ENCODE data around the gene CCDC88B.
"Not testable (repeated sequence)": the region's sequence is repeated elsewhere in the genome, so short reads cannot be mapped to it uniquely, and the experiment has no call there.

The CCDC88B gene

DNA sequence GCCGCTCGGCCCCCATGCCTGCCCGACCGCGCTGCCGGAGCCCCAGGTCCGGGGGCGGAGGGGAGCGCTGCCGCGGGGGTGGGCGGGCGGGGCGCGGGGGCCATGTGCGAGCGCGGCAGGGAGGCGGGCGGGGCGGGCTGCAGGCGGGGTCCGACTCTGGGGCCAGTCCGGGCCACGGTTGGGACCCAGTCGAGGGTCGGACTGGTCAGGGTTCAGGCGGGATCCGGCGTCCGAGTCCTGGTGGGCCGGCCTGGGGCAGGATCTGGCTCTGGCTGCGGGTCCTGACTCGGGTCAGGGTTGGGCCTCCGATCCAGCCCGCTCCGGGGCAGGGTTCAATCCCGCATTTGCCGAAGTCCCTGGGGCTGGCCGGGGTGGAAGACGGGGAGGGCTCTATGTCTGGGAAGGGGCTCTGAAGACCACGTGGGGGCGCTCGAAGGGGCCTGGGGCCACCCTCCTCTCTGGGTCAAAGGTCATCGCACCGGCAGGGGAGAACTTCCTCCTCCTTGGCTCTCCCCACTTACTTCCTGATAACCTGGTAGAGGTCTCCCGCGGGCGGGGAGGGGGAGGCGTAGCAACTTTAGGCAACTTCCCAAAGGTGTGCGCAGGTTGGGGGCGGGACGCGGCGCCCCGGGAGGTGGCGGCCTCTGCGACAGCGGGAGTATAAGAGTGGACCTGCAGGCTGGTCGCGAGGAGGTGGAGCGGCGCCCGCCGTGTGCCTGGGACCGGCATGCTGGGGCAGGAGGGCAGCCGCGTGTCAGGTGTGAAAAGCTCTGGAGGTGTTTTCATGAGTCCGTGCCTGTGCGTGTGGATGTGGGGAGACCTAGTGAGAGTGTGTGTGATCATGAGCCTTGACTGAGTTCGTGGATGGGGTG lies 34.1 kb upstream of the CCDC88B start:
- H3K9me3 ChIP-seq (ENCODE audit: control insufficient read depth in 2 of 2, low read length in 2 of 2), result no peaks in the 10 kb centered on the region
- H3K9ac ChIP-seq (ENCODE audit: low read depth in 1 of 2, low read length in 2 of 2), result peak overlapping the region; percentile 66 to 71
- H3K4me1 ChIP-seq (ENCODE audit: control insufficient read depth in 2 of 2, insufficient read depth in 2 of 2, low read length in 2 of 2), result peaks cover 20 to 24% of the 10 kb centered on the region in 2 donors
- peak overlapping the region; percentile 73 to 92 for H3K4me3 ChIP-seq (ENCODE audit: low read length in 2 of 2)
- peaks cover 0 to 10% of the 10 kb centered on the region in 2 donors for H3K36me3 ChIP-seq (ENCODE audit: control insufficient read depth in 2 of 2, insufficient read depth in 2 of 2, low read length in 2 of 2)
- H3K27me3 ChIP-seq (ENCODE audit: control insufficient read depth in 2 of 2, insufficient read depth in 2 of 2, low read length in 2 of 2), result no peaks in the 10 kb centered on the region
- peak overlapping the region; percentile 86 to 92 for H3K27ac ChIP-seq (ENCODE audit: low read depth in 2 of 2, low read length in 2 of 2)

DNA sequence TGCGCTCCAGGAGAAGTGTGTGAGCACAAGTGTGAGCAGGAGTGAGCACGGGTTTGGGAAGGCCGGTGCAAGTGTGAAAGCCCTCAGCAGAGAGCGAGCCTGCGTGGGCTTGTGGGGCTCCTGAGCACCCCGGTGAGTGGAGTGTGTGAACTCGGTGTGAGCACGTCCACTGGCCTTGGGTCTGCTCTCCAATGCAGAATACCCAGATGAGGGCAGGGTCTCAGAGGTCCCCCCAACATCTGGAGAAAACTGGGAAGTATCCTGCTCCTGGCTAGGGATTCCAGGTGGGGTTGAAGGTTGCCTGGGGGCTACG lies 33.5 kb upstream of the CCDC88B start:
- peaks cover 0 to 12% of the 10 kb centered on the region in 2 donors for H3K36me3 ChIP-seq (ENCODE audit: control insufficient read depth in 2 of 2, insufficient read depth in 2 of 2, low read length in 2 of 2)
- H3K27me3 ChIP-seq (ENCODE audit: control insufficient read depth in 2 of 2, insufficient read depth in 2 of 2, low read length in 2 of 2), result no peaks in the 10 kb centered on the region
- peak overlapping the region; percentile 73 to 92 for H3K4me3 ChIP-seq (ENCODE audit: low read length in 2 of 2)
- no peaks in the 10 kb centered on the region for H3K9me3 ChIP-seq (ENCODE audit: control insufficient read depth in 2 of 2, low read length in 2 of 2)
- peak overlapping the region; percentile 86 to 92 for H3K27ac ChIP-seq (ENCODE audit: low read depth in 2 of 2, low read length in 2 of 2)
- peak overlapping the region; percentile 66 to 71 for H3K9ac ChIP-seq (ENCODE audit: low read depth in 1 of 2, low read length in 2 of 2)
- peaks cover 20 to 24% of the 10 kb centered on the region in 2 donors for H3K4me1 ChIP-seq (ENCODE audit: control insufficient read depth in 2 of 2, insufficient read depth in 2 of 2, low read length in 2 of 2)

DNA sequence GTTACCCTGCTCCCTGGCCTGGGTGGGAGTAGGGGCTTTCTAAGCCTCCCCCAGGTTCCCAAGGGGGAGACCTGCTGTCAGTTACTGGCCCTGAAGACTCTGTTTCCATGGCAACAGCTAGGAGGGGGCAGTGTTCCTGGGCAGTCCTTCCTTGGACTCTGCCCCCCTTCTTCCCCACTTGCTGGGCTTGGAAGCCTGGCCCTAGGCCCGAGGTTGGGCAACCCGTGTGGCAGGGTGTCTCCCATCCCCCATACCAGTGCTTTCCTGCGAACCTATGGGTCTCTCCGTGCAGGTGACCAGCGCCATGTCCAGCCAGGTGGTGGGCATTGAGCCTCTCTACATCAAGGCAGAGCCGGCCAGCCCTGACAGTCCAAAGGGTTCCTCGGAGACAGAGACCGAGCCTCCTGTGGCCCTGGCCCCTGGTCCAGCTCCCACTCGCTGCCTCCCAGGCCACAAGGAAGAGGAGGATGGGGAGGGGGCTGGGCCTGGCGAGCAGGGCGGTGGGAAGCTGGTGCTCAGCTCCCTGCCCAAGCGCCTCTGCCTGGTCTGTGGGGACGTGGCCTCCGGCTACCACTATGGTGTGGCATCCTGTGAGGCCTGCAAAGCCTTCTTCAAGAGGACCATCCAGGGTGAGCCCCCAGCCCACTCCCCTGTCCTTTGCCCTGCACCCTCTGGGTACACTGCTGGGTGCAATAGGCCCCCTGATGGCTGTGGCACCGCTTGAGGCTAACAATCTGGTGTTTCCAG lies 33.0 kb upstream of the CCDC88B start:
- Histone ChIP-seq H3K9ac (ENCODE audit: low read depth in 1 of 2, low read length in 2 of 2) (peak overlapping the region; percentile 66 to 71), H3K27me3 (ENCODE audit: control insufficient read depth in 2 of 2, insufficient read depth in 2 of 2, low read length in 2 of 2) (no peaks in the 10 kb centered on the region), H3K4me1 (ENCODE audit: control insufficient read depth in 2 of 2, insufficient read depth in 2 of 2, low read length in 2 of 2) (peaks cover 20 to 24% of the 10 kb centered on the region in 2 donors), H3K27ac (ENCODE audit: low read depth in 2 of 2, low read length in 2 of 2) (peak overlapping the region; percentile 86 to 92), H3K9me3 (ENCODE audit: control insufficient read depth in 2 of 2, low read length in 2 of 2) (no peaks in the 10 kb centered on the region), H3K4me3 (ENCODE audit: low read length in 2 of 2) (peak overlapping the region; percentile 73 to 92), H3K36me3 (ENCODE audit: control insufficient read depth in 2 of 2, insufficient read depth in 2 of 2, low read length in 2 of 2) (peaks cover 0 to 12% of the 10 kb centered on the region in 2 donors)

DNA sequence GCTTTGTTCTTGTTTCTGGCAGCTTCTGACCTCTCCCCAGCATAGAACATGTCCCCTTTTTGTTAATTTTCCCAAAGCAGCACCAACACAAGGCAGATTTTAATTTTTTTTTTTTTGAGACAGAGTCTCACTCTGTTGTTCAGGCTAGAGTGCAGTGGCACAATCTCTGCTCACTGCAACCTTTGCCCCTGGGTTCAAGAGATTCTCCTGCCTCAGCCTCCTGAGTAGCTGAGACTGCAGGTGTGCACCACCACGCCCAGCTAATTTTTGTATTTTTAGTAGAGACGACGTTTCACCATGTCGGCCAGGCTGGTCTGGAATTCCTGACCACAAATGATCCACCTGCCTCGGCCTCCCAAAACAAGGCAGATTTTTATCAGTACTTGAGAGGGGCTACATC lies 32.2 kb upstream of the CCDC88B start:
- H3K27ac ChIP-seq (ENCODE audit: low read depth in 2 of 2, low read length in 2 of 2); H3K9me3 ChIP-seq (ENCODE audit: control insufficient read depth in 2 of 2, low read length in 2 of 2); H3K9ac ChIP-seq (ENCODE audit: low read depth in 1 of 2, low read length in 2 of 2); H3K27me3 ChIP-seq (ENCODE audit: control insufficient read depth in 2 of 2, insufficient read depth in 2 of 2, low read length in 2 of 2): not testable (repeated sequence)
- Histone ChIP-seq H3K36me3 (ENCODE audit: control insufficient read depth in 2 of 2, insufficient read depth in 2 of 2, low read length in 2 of 2) (peaks cover 6 to 17% of the 10 kb centered on the region in 2 donors), H3K4me1 (ENCODE audit: control insufficient read depth in 2 of 2, insufficient read depth in 2 of 2, low read length in 2 of 2) (peaks cover 20 to 24% of the 10 kb centered on the region in 2 donors), H3K4me3 (ENCODE audit: low read length in 2 of 2) (peak overlapping the region in 1 of 2 donors; percentile 92)

DNA sequence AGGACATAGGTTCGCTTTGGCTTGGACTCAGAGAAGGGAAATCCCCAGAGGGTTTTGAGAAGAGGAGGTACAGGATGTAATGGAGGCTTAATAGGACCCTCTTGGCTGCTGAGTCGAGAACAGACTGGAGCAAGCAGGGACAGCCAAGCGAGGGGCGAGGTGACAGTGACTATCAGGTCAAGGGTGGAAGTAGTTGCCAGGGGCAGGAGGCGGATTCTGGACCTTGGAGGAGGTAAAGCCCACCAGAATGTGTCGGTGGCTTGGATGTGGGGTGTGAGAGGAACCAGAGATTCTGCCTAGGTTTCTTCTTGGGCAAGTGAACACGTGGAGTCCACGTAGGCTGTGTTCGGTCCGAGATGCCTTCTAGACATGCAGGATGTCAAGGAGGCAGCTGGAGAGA lies 27.1 kb upstream of the CCDC88B start:
- H3K9me3 ChIP-seq (ENCODE audit: control insufficient read depth in 2 of 2, low read length in 2 of 2), result no peaks in the 10 kb centered on the region
- peaks cover 10 to 15% of the 10 kb centered on the region in 2 donors for H3K4me1 ChIP-seq (ENCODE audit: control insufficient read depth in 2 of 2, insufficient read depth in 2 of 2, low read length in 2 of 2)

DNA sequence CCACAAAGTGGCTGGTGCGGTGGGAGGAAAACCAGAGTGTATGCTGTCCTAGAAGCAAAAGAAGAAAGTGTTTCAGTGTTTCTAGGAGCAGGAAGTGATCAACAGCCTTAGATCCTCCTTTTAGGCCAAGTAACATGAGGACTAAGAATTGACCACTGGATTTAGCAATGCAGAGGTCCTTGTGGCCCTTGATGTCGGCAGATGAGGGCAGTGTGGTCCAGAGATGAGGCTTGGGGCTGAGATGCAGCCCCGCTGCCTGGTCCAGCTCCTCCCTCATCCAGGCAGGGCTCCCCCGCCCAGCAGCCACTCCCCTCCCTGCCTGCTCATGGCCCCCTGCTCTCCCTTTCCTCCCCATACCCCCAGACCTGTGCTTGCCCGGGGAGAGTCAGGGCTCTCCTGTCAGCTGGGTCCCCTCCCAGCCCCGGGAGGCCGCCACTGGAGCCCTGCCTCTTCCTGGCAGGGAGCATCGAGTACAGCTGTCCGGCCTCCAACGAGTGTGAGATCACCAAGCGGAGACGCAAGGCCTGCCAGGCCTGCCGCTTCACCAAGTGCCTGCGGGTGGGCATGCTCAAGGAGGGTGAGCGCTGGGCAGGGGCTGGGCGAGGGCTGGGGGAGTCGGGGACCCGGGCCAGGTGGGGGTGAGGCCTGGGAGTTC lies 26.4 kb upstream of the CCDC88B start:
- Histone ChIP-seq H3K27me3 (ENCODE audit: control insufficient read depth in 2 of 2, insufficient read depth in 2 of 2, low read length in 2 of 2) (no peaks in the 10 kb centered on the region), H3K4me3 (ENCODE audit: low read length in 2 of 2) (peak overlapping the region in 1 of 2 donors; percentile 13), H3K9me3 (ENCODE audit: control insufficient read depth in 2 of 2, low read length in 2 of 2) (no peaks in the 10 kb centered on the region), H3K9ac (ENCODE audit: low read depth in 1 of 2, low read length in 2 of 2) (no peak overlapping the region), H3K36me3 (ENCODE audit: control insufficient read depth in 2 of 2, insufficient read depth in 2 of 2, low read length in 2 of 2) (peaks cover 35 to 39% of the 10 kb centered on the region in 2 donors), H3K27ac (ENCODE audit: low read depth in 2 of 2, low read length in 2 of 2) (peak overlapping the region in 1 of 2 donors; percentile 28), H3K4me1 (ENCODE audit: control insufficient read depth in 2 of 2, insufficient read depth in 2 of 2, low read length in 2 of 2) (peaks cover 10 to 15% of the 10 kb centered on the region in 2 donors)

More for the DNA sequence above, 27.1 kb upstream of the CCDC88B start:
- Histone ChIP-seq H3K27ac (ENCODE audit: low read depth in 2 of 2, low read length in 2 of 2) (peak overlapping the region in 1 of 2 donors; percentile 28), H3K9ac (ENCODE audit: low read depth in 1 of 2, low read length in 2 of 2) (peak overlapping the region in 1 of 2 donors; percentile 24), H3K36me3 (ENCODE audit: control insufficient read depth in 2 of 2, insufficient read depth in 2 of 2, low read length in 2 of 2) (peaks cover 35 to 41% of the 10 kb centered on the region in 2 donors), H3K27me3 (ENCODE audit: control insufficient read depth in 2 of 2, insufficient read depth in 2 of 2, low read length in 2 of 2) (no peaks in the 10 kb centered on the region), H3K4me3 (ENCODE audit: low read length in 2 of 2) (no peak overlapping the region)

DNA sequence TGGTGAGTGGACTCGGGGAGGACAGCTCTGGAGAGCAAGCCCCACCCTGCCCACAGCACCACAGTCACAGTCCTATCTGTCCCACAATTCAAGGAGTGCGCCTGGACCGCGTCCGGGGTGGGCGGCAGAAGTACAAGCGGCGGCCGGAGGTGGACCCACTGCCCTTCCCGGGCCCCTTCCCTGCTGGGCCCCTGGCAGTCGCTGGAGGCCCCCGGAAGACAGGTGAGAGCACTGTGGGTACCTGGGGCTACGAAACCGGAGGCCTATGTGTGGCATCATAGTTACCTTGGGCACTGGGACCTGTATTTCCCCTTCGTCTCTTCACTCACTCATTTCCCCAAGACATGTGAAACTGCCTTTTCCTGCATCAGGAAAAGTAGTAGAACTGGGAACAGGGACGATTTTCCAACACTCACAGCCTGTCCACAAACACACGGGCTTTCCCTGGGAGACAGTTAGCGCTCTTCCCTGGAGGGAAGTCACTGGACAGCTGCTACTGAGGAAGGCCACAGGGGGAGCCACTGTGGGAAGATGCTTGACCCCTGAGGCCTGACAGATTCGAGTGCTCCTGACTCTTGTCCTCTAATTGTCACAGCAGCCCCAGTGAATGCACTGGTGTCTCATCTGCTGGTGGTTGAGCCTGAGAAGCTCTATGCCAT lies 25.7 kb upstream of the CCDC88B start:
- Histone ChIP-seq H3K4me3 (ENCODE audit: low read length in 2 of 2) (no peak overlapping the region), H3K9me3 (ENCODE audit: control insufficient read depth in 2 of 2, low read length in 2 of 2) (no peaks in the 10 kb centered on the region), H3K36me3 (ENCODE audit: control insufficient read depth in 2 of 2, insufficient read depth in 2 of 2, low read length in 2 of 2) (peaks cover 35 to 39% of the 10 kb centered on the region in 2 donors), H3K9ac (ENCODE audit: low read depth in 1 of 2, low read length in 2 of 2) (no peak overlapping the region), H3K27me3 (ENCODE audit: control insufficient read depth in 2 of 2, insufficient read depth in 2 of 2, low read length in 2 of 2) (no peaks in the 10 kb centered on the region), H3K4me1 (ENCODE audit: control insufficient read depth in 2 of 2, insufficient read depth in 2 of 2, low read length in 2 of 2) (peaks cover 15 to 20% of the 10 kb centered on the region in 2 donors), H3K27ac (ENCODE audit: low read depth in 2 of 2, low read length in 2 of 2) (peak overlapping the region in 1 of 2 donors; percentile 28)

DNA sequence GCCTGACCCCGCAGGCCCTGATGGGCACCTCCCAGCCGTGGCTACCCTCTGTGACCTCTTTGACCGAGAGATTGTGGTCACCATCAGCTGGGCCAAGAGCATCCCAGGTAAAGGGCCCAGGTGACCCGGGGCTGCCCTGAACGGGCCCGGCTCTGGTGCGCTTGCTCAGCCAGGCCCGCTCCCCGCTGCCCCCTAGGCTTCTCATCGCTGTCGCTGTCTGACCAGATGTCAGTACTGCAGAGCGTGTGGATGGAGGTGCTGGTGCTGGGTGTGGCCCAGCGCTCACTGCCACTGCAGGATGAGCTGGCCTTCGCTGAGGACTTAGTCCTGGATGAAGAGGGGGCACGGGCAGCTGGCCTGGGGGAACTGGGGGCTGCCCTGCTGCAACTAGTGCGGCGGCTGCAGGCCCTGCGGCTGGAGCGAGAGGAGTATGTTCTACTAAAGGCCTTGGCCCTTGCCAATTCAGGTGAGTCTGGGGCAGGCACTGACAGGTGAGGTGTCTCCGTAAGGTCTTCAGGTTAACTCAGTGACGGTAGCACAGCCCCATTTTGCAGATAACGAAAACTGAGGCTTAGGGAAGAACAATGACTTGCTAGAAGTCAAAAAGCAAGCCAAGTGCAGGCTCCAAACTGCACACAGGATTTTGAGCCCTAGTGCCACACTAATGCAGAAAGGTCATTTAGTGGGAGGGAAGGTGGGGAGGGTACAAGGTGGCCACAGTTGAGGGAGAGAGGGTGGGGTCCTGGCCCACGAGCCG lies 25.0 kb upstream of the CCDC88B start:
- H3K4me3 ChIP-seq (ENCODE audit: low read length in 2 of 2), result no peak overlapping the region
- H3K9me3 ChIP-seq (ENCODE audit: control insufficient read depth in 2 of 2, low read length in 2 of 2), result no peaks in the 10 kb centered on the region
- H3K9ac ChIP-seq (ENCODE audit: low read depth in 1 of 2, low read length in 2 of 2), result no peak overlapping the region
- no peaks in the 10 kb centered on the region for H3K27me3 ChIP-seq (ENCODE audit: control insufficient read depth in 2 of 2, insufficient read depth in 2 of 2, low read length in 2 of 2)
- peaks cover 35 to 39% of the 10 kb centered on the region in 2 donors for H3K36me3 ChIP-seq (ENCODE audit: control insufficient read depth in 2 of 2, insufficient read depth in 2 of 2, low read length in 2 of 2)
- peaks cover 21 to 26% of the 10 kb centered on the region in 2 donors for H3K4me1 ChIP-seq (ENCODE audit: control insufficient read depth in 2 of 2, insufficient read depth in 2 of 2, low read length in 2 of 2)
- H3K27ac ChIP-seq (ENCODE audit: low read depth in 2 of 2, low read length in 2 of 2), result no peak overlapping the region

Measured in mucosa of rectum (tissue), 2 donors.